PFSK-1 (cell line): ENCODE data around the gene JAKMIP1.

ENCODE experiments used
- POLR2AphosphoS5 ChIP-seq: IDR thresholded peaks from 2 replicates; pipeline ENCODE4 v1.6.1; 2012; ENCODE audit warnings: low read depth, mild to moderate bottlenecking, control low read depth, low read length, moderate library complexity
- TAF1 ChIP-seq: IDR thresholded peaks from 2 replicates; pipeline ENCODE4 v1.6.1; 2012; ENCODE audit warnings: low read length, control low read depth, borderline replicate concordance; ENCODE audit not compliant: insufficient read depth
- TF ChIP-seq, protein P1 (sequence below), 2 experiments: IDR thresholded peaks; 2 replicates each; pipeline versions ENCODE4 v1.6.1 to v1.8.0; 2011 to 2012; ENCODE audit warnings: low read depth in 2 of 2, low read length in 2 of 2, control low read depth in 1 of 2, inconsistent platforms in 1 of 2, mild to moderate bottlenecking in 1 of 2, moderate library complexity in 1 of 2; ENCODE audit not compliant: insufficient read depth in 1 of 2

DNA sequence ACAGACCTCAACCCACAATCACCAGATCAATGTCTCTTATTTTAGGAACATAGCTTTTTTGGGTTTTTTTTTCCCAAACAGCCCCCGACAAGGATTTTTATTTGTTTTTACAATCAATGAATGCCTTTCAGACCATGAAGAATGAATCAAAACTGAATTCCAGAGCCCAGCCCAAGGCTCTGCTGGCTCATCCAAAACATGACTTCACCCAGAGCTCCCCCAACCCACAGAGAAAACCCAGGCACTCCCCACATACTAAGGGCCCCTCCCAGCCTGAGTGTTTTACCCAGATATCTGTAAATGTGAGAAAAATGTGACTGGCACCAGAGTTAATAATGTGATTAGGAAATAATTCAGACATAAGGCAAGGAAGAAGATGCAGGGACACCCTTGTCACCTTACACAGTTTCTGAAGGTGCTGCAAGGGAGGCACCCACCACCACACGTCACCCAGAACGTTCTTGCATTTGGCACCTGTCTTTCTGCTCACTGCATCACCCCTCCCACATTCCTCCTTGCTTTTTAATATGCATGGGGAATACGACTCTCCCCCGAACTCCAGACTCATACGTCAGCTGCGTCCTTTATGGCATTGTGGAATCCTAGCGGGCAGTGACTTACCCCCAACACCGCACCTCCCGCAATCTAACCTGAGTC is 134.3 kb downstream of the JAKMIP1 start:
- TF ChIP-seq POLR2AphosphoS5 (no peak), TAF1 (no peak)
- TF ChIP-seq, protein P1, sequence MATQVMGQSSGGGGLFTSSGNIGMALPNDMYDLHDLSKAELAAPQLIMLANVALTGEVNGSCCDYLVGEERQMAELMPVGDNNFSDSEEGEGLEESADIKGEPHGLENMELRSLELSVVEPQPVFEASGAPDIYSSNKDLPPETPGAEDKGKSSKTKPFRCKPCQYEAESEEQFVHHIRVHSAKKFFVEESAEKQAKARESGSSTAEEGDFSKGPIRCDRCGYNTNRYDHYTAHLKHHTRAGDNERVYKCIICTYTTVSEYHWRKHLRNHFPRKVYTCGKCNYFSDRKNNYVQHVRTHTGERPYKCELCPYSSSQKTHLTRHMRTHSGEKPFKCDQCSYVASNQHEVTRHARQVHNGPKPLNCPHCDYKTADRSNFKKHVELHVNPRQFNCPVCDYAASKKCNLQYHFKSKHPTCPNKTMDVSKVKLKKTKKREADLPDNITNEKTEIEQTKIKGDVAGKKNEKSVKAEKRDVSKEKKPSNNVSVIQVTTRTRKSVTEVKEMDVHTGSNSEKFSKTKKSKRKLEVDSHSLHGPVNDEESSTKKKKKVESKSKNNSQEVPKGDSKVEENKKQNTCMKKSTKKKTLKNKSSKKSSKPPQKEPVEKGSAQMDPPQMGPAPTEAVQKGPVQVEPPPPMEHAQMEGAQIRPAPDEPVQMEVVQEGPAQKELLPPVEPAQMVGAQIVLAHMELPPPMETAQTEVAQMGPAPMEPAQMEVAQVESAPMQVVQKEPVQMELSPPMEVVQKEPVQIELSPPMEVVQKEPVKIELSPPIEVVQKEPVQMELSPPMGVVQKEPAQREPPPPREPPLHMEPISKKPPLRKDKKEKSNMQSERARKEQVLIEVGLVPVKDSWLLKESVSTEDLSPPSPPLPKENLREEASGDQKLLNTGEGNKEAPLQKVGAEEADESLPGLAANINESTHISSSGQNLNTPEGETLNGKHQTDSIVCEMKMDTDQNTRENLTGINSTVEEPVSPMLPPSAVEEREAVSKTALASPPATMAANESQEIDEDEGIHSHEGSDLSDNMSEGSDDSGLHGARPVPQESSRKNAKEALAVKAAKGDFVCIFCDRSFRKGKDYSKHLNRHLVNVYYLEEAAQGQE (IDR thresholded peaks at IDR 0.05; ENCODE audit: insufficient read depth in 1 of 2, low read depth in 2 of 2, low read length in 2 of 2), result no peak
